Measurements from ENCODE around the gene C1S.

Gene C1S

DNA sequence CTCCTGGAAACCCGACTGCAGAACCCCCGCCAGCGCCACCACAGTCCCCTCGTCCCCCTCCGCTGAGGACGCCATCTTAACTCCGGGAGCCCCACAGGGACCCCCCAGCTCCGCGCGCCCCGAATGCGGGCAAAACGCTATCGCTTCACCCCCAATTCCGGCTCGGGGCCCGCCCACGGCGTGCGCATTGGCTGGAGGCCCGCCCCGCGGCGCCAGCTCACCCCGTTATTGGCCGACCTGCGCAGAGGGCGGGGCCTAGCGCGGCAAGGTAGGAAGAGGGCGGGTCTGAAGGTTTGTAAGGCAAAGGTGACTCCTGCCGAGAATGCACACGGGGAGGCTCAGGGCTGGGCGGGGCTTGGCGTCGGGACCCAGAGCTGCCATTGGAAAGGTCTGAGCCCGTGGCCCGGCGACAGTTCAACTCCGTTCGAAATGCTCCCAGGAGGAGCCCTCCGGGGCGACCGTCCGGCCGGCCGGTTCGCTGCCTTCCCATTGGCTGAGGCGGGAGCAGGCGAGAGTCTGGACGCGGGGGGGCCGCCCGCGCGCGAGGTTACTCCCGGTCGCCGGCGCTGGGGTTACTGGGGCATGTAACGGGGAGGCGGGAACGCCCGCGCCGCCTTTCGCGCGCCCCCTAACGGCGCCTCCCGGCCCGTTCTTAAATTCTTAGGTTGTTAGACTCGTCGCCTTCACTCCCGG lies 42.0 kb upstream of the C1S start, which contains the start of gene LPCAT3:
Gene LPCAT3 (minus strand): TSS at position 127 of the 693 bp plus-strand sequence. CDS start 52 bp downstream, at position 75.
- peak; percentile 97 for DNase-seq (ENCODE audit: low spot score)
- TF ChIP-seq, protein P1, sequence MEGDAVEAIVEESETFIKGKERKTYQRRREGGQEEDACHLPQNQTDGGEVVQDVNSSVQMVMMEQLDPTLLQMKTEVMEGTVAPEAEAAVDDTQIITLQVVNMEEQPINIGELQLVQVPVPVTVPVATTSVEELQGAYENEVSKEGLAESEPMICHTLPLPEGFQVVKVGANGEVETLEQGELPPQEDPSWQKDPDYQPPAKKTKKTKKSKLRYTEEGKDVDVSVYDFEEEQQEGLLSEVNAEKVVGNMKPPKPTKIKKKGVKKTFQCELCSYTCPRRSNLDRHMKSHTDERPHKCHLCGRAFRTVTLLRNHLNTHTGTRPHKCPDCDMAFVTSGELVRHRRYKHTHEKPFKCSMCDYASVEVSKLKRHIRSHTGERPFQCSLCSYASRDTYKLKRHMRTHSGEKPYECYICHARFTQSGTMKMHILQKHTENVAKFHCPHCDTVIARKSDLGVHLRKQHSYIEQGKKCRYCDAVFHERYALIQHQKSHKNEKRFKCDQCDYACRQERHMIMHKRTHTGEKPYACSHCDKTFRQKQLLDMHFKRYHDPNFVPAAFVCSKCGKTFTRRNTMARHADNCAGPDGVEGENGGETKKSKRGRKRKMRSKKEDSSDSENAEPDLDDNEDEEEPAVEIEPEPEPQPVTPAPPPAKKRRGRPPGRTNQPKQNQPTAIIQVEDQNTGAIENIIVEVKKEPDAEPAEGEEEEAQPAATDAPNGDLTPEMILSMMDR (IDR thresholded peaks at IDR 0.05; ENCODE audit: extremely low read depth, missing control alignments), result peak; percentile 73

DNA sequence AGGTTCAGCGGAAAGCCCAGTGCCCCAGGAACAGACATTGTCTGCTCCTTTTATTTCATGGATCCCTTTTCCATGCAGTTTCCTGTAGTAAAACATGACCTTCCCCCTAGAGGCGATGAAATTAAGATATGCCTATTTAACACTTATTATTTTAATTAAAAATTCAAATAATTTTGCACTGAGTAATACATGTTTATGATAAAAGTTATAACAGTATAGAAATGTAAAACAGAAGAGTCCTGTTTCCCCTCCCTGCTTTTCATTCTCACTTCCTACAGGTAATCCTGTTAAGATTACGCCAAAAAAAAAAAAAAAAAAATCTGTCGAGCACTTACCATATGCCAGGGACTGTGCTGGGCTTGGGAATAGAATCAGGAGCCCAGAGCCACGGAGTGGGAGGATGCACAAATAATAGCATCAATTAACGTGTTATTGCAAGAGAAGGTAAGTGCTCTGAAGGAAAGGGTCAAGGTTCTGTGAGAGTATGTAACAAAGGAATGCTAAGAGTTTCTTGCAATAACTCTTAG lies 41.4 kb upstream of the C1S start:
- TF ChIP-seq, protein P1 (IDR thresholded peaks at IDR 0.05; ENCODE audit: extremely low read depth, missing control alignments), result no peak
- DNase-seq (ENCODE audit: low spot score), result no peak

DNA sequence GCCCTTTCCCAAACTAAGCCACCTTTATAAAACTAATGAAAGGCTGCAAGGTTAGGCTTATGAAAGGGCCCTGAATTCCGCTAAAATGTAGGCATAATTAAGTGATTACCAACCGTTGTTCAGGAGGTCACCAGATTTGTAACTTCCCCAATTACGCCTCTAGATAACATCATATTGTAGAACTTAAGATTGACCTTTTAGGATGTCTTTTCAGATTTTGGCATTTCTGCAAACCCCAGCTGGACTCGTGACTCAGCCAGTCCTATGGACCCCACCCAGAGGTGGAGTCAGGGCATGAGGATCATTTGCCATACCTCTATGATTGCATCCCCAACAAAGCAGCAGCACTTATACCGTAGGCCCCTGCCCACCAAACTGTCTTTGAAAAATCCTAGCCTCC lies 38.6 kb upstream of the C1S start:
- DNase-seq (ENCODE audit: low spot score), result no peak
- TF ChIP-seq, protein P1 (IDR thresholded peaks at IDR 0.05; ENCODE audit: extremely low read depth, missing control alignments), result no peak

DNA sequence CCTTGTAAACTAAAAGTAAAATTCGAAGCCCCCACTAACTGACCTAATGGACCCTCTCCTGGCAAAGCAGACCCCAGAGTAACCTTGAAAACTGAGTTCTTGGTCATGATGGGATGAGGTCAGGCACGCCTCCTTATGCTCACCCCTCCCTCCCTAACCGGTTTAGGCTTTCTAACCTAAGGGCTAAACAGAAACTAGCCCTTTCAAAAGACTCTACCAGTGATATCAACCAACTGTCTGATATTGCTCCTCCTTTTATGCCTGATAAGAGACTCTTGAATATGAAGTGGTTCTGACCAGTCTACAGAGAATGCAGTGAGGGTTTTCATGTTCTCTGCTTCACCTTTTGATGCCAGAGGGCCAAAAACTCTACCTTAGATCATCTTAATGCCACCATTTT lies 37.4 kb upstream of the C1S start:
- TF ChIP-seq, protein P1 (IDR thresholded peaks at IDR 0.05; ENCODE audit: extremely low read depth, missing control alignments), result no peak
- DNase-seq (ENCODE audit: low spot score), result no peak

DNA sequence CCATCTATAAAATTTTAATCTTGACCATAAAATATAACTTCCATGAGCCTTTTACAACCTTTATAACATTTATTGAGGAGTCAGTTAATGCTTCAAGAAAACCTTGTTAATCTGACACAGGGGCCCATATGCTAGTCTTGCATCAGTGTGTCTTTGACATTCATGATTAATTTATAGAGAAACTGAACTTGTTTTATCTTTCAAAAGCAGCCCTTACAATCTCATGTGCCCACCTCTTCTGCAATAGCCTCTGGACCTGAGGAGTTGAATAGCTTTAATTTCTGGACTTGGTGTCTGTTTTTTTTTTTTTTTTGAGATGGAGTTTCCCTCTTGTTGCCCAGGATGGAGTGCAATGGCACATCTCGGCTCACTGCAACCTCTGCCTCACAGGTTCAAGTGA lies 33.7 kb upstream of the C1S start:
- TF ChIP-seq, protein P1 (IDR thresholded peaks at IDR 0.05; ENCODE audit: extremely low read depth, missing control alignments), result no peak
- no peak for DNase-seq (ENCODE audit: low spot score)

DNA sequence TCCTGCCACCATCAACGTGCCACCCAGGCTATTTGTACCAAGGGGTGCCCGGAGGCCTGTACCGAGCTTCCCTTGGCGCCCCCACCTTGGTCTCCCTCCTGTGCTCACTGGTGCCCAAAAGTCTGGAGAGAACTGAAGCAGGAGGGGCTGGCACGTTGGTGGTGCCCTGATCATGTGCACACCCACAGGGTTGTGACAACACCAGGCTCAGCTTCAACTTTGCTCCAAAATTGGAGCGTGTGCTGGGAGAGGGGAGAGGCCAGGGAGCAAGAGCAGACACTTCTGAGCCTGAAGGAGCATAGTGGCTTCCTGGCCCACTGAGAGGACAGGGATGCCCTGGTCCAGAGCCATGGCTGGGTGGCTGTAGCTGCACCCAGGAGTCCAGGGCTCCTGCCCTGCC lies 29.2 kb upstream of the C1S start:
- TF ChIP-seq, protein P1 (IDR thresholded peaks at IDR 0.05; ENCODE audit: extremely low read depth, missing control alignments), result no peak

DNA sequence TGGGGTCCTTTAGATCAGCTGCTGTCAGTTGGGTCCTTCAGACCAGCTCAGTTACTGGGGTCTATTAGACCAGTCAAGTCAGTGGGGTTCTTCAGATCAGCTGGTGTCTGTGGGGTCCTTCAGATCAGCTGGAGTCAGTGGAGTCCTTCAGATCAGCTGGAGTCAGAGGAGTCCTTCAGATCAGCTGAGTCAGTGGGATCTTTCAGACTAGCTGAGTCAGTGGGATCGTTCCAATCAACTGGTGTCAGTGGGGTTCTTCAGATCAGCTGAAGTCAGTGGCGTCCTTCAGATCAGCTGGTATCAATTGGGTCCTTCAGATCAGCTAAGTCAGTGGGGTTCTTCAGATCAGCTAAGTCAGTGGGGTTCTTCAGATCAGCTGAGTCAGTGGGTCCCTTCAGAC lies 27.5 kb upstream of the C1S start:
- TF ChIP-seq, protein P1 (IDR thresholded peaks at IDR 0.05; ENCODE audit: extremely low read depth, missing control alignments), result no peak
- DNase-seq (ENCODE audit: low spot score), result no peak

More for the DNA sequence above, 29.2 kb upstream of the C1S start:
- no peak for DNase-seq (ENCODE audit: low spot score)

Measured in GM20000 (cell line).